ENCODE data around the gene ARL4A.

ARL4A gene

GRCh38 chr7:12701433-12701832, 14.0 kb downstream of the ARL4A start:
- no peak for DNase-seq (ENCODE audit: low read depth)

- DNase-seq (ENCODE audit: low read depth), result peak; percentile 62
Measured at GRCh38 chr7:12703881-12704280, 16.4 kb downstream of the ARL4A start.

GRCh38 chr7:12705878-12706277, 18.4 kb downstream of the ARL4A start:
- DNase-seq (ENCODE audit: low read depth), result no peak

- DNase-seq (ENCODE audit: low read depth), result peak; percentile 33
Measured at GRCh38 chr7:12706900-12707536, 19.6 kb downstream of the ARL4A start.

DNA sequence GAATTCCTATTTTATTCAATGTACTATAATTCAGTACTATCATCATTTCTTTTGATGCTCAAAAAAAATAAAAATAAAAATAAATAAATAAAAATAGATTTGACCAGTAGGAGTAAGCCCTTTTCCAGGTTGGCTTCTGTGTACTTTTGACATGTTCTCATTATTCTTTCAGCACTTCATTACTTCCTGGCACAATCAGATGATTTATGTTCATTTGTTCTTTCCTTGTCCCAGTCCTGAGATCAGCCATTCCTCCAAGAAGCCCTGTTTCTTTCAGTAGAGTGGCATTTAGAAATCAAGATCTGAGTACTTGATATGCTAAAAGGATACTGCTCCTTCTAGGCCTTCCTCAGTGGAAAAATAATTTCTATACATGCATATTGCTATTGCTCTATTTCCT, 20.9 kb downstream of the ARL4A start:
- DNase-seq (ENCODE audit: low read depth), result no peak

- no peak for DNase-seq (ENCODE audit: low read depth)
Measured at GRCh38 chr7:12709726-12710502, 22.5 kb downstream of the ARL4A start.

DNA sequence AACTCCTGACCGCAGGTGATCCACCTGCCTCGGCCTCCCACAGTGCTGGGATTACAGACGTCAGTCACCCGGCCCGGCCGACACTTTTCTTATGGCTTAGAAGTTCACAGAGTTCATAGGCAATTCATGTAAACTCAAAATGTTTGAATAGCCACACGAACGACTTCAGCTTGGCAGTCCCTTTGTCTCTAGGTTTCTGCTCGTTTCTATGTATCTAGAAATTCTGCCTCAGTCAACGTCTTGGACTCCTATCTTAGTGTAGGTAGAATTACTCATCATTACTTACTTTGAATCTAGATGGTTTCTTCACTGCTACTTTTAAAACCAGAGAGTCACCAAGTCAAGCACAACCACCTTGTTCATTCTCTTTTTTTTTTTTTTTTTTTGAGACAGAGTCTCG, 23.7 kb downstream of the ARL4A start:
- no peak for DNase-seq (ENCODE audit: low read depth)

GRCh38 chr7:12712236-12712635, 24.8 kb downstream of the ARL4A start:
- no peak for DNase-seq (ENCODE audit: low read depth)

DNA sequence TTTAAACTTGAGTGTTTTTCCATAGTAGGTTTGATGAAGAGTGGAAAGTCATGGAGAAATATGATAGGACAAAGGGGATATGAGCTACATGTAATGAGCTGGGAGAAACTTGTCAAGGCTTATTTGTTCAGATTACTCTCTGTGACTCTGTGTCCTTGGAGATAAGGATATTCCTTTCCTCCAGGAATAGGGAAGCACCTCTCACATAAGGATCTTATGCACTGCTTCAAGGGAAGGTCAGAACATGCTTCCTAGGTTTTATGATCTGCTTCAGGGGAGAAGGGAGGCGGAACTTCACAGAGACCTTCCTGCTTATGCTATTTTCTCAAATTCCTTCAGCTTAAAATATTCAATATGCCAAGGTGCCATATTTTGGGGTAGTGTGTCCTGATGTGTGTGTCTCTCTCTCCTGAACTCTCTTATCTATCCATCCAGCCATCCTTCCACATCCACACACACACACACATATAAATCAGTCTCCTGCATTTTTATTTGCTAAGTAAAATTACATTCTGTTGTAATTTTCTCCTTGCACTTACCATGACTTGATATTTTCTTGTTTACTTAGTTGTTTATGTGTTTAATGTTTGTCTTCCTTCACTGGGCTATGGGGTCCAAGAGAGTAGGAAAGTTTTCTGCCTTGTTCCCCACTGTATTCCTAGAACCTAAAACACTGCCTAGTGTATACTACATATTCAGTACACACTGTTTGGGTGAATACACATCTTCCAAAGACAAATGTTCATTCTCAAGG, 26.4 kb downstream of the ARL4A start:
- DNase-seq (ENCODE audit: low read depth), result no peak

DNA sequence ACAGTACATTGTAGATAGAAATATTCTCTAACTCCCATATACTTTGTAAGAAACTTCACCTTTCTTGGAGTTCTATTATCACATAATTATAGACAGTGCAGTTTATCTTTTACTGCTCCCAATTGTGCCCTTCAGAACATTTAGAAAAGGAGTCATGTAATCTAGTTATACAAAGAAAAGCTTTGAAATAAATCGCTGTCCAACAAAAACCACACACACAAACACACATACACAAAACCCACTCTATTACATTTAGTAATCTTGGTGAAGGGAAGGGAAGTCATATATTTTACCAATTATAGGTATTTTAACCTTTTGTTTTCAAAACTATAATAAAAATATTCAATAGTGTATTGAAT, 26.9 kb downstream of the ARL4A start:
- no peak for DNase-seq (ENCODE audit: low read depth)

- peak; percentile 81 for DNase-seq (ENCODE audit: low read depth)
Measured at GRCh38 chr7:12715372-12716133, 28.1 kb downstream of the ARL4A start.

- no peak for DNase-seq (ENCODE audit: low read depth)
Measured at GRCh38 chr7:12716134-12716681, 28.8 kb downstream of the ARL4A start.

- no peak for DNase-seq (ENCODE audit: low read depth)
Measured at GRCh38 chr7:12716722-12717121, 29.3 kb downstream of the ARL4A start.

DNA sequence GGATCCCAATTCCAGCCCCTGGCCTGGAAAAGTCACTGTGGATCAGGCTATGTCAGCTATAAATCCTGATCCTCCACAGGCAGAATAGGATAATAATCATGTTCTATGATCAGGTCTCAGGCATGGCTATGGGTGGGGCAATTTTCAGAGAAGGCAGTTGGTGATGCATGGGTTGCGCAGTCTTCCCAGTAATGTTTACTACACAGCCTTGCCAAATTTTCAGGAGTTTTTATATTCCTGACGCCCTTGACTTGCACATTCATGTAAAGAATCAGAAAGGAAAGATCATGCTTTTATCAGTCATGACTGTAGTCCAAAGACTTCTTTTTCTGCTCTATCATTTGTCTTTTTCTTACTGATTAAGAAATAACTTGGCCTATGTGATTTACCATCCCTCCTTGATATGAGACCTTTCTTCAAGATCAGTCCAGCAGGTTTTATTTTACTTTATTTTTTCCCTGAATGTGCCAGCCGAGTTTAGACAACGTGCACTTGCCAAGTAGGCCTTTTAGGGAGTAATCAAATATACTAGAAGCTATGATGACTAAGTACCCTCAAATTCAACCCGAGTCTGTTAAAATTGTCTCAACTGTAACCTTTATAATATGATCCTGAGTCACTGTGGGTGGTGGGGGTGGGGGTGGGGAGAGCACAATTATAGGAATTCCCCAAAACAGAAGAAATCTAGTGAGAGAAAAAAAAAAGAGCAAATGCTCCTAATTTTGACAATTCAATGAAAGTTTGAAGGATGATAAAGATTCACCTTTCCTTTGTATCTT, 31.9 kb downstream of the ARL4A start:
- peak; percentile 85 for DNase-seq (ENCODE audit: low read depth)

DNA sequence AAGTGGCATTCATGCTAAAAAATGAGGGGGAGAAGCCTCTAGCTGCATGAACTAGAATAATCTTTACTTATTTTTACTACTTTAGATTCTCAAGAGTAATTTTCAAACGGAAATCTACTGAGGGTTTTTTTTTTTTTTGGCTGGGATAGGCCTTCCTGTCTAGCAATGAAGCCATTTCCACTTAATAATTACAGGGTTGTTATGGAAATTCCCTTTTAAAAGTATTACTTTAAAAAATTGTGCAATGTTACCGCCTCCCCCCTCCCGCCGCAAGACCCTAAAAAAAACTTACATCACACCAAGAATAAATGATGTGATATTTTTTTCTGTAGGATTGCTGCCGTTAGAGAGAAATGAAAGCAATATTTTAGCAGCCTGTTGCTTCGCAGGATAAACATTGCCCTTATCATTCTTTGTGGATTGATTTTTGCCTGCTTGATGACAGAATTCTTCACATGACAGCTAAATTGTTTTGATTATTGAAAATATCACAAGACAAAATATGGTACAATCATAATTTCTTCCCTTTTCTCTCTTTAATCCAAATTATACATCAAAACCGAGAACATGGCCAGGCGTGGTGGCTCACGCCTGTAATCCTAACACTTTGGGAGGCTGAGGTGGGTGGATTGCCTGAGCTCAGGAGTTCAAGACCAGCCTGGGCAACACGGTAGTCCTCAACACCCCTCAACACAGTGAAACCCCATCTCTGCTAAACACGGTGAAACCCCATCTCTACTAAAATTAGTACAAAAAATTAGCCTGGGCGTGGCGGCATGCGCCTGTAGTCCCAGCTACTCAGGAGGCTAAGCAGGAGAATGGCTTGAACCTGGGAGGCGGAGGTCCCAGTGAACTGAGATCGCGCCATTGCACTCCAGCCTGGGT, 32.8 kb downstream of the ARL4A start:
- DNase-seq (ENCODE audit: low read depth), result no peak

- DNase-seq (ENCODE audit: low read depth), result no peak
Measured at GRCh38 chr7:12721286-12721830, 33.9 kb downstream of the ARL4A start.

GRCh38 chr7:12722136-12722535, 34.7 kb downstream of the ARL4A start:
- no peak for DNase-seq (ENCODE audit: low read depth)

DNA sequence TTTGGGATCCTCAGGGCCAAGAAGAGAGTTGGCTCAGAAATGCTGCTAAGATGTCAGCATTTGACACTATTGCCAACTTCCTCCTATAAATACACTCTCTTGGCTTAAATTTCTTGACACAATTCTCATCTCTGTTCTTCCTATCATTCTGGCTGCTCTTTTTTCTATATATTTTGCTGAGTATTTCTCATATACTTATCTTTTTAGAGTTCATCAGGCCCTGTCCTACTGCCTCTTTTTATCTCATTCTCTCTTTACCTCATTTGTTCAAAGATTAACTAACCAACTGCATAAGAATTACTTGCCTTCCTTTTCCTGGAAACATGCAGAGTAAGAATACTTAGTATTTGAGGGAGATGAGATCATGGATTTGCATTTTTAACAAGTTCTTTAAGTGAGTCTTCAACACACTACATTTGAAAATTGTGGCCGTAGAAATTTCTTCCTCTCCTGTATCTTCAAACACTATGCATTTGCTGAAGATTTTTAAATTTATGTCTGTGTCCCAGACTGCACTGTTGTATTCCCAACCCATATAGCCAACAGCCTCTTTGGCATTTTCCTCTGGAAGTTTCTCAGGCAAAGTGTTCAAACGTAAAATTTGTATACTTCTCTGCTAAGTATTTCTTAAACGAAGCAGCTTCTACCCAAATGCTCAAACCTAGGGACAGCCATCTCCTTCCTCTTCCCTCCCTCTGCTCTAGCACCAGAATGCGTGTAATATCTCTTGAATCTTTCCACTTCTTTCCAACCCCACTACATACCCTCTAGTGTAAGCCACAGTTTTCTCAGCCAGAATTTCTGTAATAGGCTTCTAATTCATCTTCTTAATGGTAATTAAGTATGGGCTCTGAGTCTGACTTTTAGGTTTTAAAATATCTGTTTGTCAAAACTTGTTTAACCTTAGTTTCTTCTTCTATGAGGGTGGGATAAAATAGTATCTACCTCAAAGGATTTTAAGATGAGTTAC, 35.5 kb downstream of the ARL4A start:
- no peak for DNase-seq (ENCODE audit: low read depth)

All from stromal cell of bone marrow (primary cell).